GM03348 (cell line): Measurements from ENCODE around the gene MMP10.

Experiments used
- DNase-seq: peaks from one replicate; pipeline ENCODE4 v3.0.0; 2012; ENCODE audit warnings: low spot score

The MMP10 gene

DNA sequence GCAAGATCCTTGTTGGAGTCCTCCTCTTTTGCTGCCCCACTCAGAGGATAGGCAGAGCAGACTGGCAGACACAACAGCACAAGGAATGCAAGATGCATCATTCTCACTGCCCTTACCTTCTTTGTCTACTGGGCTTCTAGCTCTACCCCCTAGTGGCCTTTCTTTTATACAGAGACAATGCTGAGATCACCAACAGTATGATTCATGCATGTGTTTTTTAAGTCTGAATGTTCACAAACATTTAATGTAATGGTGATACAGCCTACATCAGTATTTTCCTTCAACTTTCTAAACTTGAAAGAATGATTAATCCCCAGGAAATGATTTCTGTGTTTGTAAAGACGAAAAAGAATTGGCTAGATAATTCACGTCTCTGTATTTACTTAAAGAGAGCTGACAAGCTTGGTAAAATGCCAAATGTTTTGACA lies at the start of gene MMP10:
Gene MMP10, minus strand, starts transcription at position 138 of the 428 bp plus-strand sequence. Its CDS starts 37 bp downstream, at position 101.
- DNase-seq = peak; percentile 70

GRCh38 chr11:102829316-102830000 lies 49.0 kb upstream of the MMP10 start:
- DNase-seq = no peak

GRCh38 chr11:102824556-102824955 lies 44.1 kb upstream of the MMP10 start:
- DNase-seq = peak; percentile 29

GRCh38 chr11:102819491-102819890 lies 39.1 kb upstream of the MMP10 start:
- DNase-seq = no peak

DNA sequence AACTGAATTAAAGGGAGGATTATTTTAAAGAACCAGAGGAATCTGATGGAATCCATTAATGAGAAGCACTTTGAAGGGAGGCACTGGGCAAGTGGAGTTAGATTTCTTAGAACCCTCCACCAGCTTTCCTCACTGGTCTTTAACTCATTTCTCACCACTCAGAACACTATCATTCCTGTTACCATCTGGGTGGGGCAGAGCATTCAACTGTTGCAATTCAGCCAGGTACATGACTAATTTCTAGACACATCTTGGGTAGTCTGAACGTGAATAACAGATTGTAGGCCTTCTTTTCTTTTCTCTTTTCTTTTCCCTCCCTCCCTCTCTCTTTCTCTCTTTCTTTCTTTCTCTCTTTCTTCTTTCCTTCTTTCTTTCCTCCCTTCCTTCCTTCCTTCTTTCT lies 33.1 kb upstream of the MMP10 start:
- no peak for DNase-seq

DNA sequence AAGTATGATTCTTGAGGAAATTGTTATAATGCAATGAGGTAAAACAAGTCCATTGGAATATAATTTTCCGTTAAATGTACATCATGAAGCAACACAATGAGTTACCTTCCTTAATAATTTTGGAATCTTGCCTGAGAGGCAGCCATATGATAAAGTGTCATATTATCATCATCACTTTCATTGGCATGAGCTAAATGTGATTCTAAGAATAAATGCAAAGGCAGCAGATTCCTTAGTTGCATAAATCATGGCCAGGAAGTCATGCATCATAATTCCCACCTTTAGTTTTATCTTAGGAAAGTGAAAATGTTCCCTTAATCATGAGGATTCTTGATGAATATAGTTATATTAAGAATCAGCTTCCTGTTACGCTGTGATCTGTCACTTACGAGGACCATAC lies 31.8 kb upstream of the MMP10 start:
- no peak for DNase-seq

DNA sequence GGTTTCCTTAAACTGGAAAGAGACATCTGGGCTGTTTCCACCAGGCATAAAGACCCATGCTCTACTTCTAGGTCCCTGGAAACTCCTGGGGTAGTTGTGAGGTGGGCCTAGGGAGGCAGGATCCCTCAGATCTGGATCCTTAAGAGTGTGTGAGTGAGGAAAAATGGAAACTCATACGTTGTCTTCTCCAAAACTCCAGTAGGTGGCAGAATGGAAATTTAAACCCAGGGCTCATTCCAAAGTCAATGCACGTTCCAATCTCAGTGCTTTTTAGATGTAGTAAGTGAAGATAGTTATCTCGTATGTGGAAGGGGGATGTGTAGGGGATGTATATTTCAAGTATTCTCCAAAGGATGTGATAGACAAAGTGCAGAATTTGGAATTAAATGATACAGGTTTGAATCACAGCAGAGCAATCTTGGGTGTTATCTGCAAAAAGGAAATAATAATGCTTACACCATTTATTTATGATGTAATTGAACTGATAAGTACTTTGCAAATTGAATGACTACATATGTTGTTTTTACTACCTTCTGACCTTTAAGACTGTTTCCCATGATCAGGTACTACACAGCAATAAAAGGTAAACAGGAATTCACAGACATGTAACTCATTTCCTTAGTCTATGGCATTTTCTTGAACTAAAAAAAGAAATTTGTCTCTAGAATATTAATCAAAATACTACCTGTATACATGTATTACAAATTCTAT lies 30.7 kb upstream of the MMP10 start:
- DNase-seq = peak; percentile 43

DNA sequence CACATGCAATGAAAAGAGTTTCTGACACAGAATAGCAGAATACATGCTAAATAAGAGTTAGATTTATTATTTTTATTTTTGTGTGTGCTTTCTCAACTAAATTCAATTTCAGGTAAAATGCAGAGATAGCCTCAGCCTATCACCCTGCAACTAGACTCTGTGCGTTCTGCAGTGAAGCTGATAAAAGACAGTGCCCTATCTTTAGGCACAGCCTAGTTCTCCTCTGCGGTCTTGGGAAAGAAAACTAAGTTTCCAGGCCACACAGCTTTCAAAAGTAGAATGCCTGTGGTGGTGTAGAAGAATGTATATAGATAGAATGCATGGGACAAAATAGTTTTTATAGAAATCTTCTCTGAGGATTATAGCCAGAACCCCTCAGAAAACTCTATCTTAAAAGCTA lies 29.5 kb upstream of the MMP10 start:
- DNase-seq = no peak

DNA sequence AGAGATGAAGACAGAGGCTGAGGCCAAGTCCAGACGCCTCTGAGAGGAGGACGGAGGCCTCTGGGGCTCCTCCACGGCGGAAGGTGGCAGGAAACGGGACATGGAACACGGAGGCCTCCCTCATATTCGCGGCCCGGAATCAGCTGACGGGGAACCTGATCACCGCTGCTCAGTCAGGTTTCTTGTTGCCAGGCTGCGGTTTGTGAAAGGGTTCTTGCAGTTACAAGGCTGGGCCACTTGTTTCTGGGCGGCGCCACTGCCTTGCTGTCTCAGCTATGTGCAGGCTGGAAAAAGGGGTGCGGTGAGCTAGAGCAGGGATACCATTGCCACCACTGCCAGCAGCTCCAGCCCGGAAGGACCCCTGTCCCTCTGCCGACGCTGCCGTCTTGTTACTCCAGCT lies 27.5 kb upstream of the MMP10 start:
- DNase-seq = no peak

GRCh38 chr11:102806296-102806695 lies 25.9 kb upstream of the MMP10 start:
- DNase-seq = peak; percentile 2

- peak; percentile 68 for DNase-seq
Measured at GRCh38 chr11:102802341-102802740, 21.9 kb upstream of the MMP10 start.

- DNase-seq = peak; percentile 34
Measured at GRCh38 chr11:102800767-102801166, 20.3 kb upstream of the MMP10 start.

- DNase-seq = peak; percentile 18
Measured at GRCh38 chr11:102799681-102800340, 19.4 kb upstream of the MMP10 start.

DNA sequence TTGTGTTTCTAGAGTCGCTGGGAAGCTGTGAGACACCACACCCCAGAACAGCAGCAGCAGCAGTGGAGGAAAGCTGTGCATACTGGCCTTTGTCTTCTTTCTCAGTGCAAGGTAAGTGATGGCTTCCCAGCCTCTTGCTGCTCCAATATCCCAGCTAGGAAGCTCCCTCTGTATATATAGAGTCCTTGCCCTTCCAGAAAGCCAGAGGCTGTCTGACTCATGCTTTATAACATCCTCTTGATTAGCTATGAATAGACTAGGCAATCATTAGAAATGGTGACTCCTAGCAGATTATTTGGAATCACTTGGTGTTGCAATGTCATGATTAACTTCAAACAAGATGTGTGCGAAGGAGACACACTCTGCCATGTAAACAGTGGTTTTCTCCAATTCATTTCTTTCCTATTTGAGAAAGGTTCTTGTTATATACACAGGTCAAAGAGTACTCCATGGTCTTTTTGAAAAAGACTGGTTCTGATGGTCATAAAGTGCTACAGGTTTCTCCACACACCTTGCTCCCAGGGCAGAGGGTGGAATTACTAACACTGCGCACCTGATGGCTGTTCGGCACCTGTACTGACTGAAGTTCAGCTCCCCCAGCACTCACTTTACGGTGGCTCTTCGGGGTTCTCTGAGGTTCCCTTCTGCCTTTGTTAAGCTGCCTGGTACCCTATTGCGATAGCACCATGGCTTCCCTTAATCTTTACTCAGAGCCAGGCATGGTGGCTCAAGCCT lies 17.8 kb upstream of the MMP10 start, which contains the start of gene MMP1:
Gene MMP1, minus strand, starts transcription at position 149 of the 735 bp plus-strand sequence. Its CDS starts 68 bp downstream, at position 81.
- DNase-seq = peak; percentile 63

DNA sequence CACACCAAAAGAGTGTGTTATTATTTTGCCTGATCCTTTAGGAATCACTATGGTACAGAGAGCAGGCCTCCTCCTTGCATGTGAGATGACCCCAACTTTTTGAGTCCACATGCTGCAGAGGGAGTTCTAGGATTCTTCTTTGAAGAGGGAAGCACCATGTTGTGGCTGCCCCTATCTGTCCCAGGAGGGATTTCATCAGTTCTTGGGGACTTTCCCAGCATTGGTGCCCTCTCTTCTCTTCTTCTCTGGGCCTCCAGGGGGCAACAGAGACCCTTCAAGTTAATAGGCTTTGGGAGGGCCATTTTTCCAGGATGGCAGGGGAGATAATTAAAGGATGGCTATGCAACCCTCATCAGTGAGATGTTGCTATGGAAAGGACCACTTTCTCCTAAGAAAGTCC lies 14.0 kb upstream of the MMP10 start:
- DNase-seq = peak; percentile 29

- no peak for DNase-seq
Measured at GRCh38 chr11:102793677-102794290, 13.4 kb upstream of the MMP10 start.

GRCh38 chr11:102792604-102793003 lies 12.2 kb upstream of the MMP10 start:
- no peak for DNase-seq

DNA sequence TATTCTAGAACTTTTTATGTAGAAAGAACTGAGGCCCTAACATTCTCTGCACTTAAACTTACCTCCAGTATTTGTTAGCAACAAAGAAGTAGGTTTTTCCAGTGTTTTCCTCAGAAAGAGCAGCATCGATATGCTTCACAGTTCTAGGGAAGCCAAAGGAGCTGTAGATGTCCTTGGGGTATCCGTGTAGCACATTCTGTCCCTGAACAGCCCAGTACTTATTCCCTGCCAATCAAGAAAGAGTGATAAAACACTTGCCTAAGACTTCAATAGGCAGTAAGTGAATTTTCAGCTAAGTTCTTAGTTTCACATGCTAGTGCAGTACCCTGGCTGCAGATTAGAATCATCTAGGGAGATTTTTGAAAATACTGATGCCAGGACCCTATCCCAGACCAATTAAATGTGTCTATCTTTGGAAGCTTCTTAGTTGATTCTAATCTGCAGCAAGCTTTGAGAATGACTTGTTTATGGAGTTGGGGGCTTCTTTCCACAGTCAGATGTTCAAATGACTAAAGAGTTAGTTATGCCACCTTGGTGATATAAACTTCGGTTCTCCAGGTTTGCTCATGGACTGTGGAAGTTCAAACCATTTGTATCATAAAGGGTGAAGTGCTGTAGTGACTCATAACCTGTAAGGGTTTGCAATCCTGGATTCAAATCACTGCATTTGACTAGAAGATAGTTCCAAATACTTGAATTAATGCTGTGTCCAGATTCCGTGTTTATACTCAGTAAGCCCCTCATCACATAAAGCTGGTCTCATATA lies 11.0 kb upstream of the MMP10 start:
- no peak for DNase-seq

- DNase-seq = no peak
Measured at GRCh38 chr11:102788334-102788995, 8.0 kb upstream of the MMP10 start.

DNA sequence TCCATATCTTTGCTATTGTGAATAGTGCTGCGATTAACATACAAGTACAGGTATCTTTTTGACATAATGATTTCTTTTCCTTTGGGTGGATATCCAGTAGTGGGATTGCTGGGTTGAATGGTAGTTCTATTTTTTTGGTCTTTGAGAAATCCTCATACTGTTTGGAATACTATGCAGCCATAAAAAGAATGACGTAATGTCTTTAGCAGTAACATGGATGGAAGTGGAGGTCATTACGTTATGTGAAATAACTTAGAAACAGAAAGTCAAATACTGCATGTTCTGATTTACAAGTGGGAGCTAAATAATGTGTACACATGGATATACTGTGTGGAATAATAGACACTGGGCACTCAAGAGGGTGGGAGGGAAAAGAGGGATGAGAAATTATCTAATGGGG lies 4.0 kb upstream of the MMP10 start:
- no peak for DNase-seq
